Activated CD8-positive, alpha-beta memory T cell treated with anti-CD3 and anti-CD28 coated beads for 48 hours (primary cell): ENCODE measurements around the gene ITPRIPL2.

Source experiments
- DNase-seq, 3 experiments: peaks; one replicate each; pipeline ENCODE4 v3.0.0-alpha.2; 2020; ENCODE audit warnings: low read depth in 2 of 3, low spot score in 2 of 3

The ITPRIPL2 gene

GRCh38 chr16:19142939-19143598 lies 29.3 kb downstream of the ITPRIPL2 start:
- no peak for DNase-seq

GRCh38 chr16:19143599-19143956 lies 29.8 kb downstream of the ITPRIPL2 start:
- DNase-seq, result no peak

GRCh38 chr16:19145010-19145409 lies 31.2 kb downstream of the ITPRIPL2 start:
- no peak for DNase-seq

GRCh38 chr16:19147126-19147525 lies 33.4 kb downstream of the ITPRIPL2 start:
- no peak for DNase-seq

- no peak for DNase-seq
Observed at GRCh38 chr16:19147627-19148026, 33.9 kb downstream of the ITPRIPL2 start.

GRCh38 chr16:19148189-19148588 lies 34.4 kb downstream of the ITPRIPL2 start:
- DNase-seq, result no peak

- DNase-seq, result no peak
Observed at GRCh38 chr16:19151310-19151709, 37.5 kb downstream of the ITPRIPL2 start.

- DNase-seq, result no peak
Observed at GRCh38 chr16:19152042-19152441, 38.3 kb downstream of the ITPRIPL2 start.

- no peak for DNase-seq
Observed at GRCh38 chr16:19153876-19154275, 40.1 kb downstream of the ITPRIPL2 start.

- DNase-seq, result no peak
Observed at GRCh38 chr16:19162085-19162484, 48.3 kb downstream of the ITPRIPL2 start.

- no peak for DNase-seq
Observed at GRCh38 chr16:19163215-19163614, 49.5 kb downstream of the ITPRIPL2 start.

GRCh38 chr16:19164285-19164684 lies 50.5 kb downstream of the ITPRIPL2 start:
- DNase-seq, result no peak

GRCh38 chr16:19165101-19165500 lies 51.3 kb downstream of the ITPRIPL2 start:
- no peak for DNase-seq

GRCh38 chr16:19166500-19166899 lies 52.7 kb downstream of the ITPRIPL2 start:
- DNase-seq, result no peak

- peak; percentile 15 to 33 (median 31) for DNase-seq
Observed at GRCh38 chr16:19167710-19168370, 54.1 kb downstream of the ITPRIPL2 start, which contains the start of gene SYT17. TSS of gene SYT17 (plus strand) at chr16:19168240. CDS start at chr16:19168647, 407 bp downstream.

GRCh38 chr16:19168371-19169081 lies 54.8 kb downstream of the ITPRIPL2 start:
- DNase-seq, result no peak

GRCh38 chr16:19169082-19169639 lies 55.4 kb downstream of the ITPRIPL2 start:
- no peak for DNase-seq

GRCh38 chr16:19170043-19170655 lies 56.4 kb downstream of the ITPRIPL2 start:
- DNase-seq, result no peak
